Purkinje cell (primary cell): ENCODE measurements around the gene AGTPBP1. TPM values are rescaled to one million over a fixed set of nuclear protein-coding genes. Genes with fewer than 3 reads are reported as not detected.

Experiments used
- polyA plus RNA-seq: library from polyadenylated mRNA; unstranded; fragments of >200 nt; fragmentation: Nextera tagmentation; gene quantifications from 2 replicates; pipeline ENCODE4 v1.2.1, GENCODE V29; 2014

The AGTPBP1 gene, protein sequence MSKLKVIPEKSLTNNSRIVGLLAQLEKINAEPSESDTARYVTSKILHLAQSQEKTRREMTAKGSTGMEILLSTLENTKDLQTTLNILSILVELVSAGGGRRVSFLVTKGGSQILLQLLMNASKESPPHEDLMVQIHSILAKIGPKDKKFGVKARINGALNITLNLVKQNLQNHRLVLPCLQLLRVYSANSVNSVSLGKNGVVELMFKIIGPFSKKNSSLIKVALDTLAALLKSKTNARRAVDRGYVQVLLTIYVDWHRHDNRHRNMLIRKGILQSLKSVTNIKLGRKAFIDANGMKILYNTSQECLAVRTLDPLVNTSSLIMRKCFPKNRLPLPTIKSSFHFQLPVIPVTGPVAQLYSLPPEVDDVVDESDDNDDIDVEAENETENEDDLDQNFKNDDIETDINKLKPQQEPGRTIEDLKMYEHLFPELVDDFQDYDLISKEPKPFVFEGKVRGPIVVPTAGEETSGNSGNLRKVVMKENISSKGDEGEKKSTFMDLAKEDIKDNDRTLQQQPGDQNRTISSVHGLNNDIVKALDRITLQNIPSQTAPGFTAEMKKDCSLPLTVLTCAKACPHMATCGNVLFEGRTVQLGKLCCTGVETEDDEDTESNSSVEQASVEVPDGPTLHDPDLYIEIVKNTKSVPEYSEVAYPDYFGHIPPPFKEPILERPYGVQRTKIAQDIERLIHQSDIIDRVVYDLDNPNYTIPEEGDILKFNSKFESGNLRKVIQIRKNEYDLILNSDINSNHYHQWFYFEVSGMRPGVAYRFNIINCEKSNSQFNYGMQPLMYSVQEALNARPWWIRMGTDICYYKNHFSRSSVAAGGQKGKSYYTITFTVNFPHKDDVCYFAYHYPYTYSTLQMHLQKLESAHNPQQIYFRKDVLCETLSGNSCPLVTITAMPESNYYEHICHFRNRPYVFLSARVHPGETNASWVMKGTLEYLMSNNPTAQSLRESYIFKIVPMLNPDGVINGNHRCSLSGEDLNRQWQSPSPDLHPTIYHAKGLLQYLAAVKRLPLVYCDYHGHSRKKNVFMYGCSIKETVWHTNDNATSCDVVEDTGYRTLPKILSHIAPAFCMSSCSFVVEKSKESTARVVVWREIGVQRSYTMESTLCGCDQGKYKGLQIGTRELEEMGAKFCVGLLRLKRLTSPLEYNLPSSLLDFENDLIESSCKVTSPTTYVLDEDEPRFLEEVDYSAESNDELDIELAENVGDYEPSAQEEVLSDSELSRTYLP
- polyA plus RNA-seq: 27.8 and 30.7 TPM in 2 replicates

GRCh38 chr9:85741875-85742596 is at the start of gene AGTPBP1:
TSS of gene AGTPBP1 (minus strand) at chr9:85741954. CDS start at chr9:85712533, 29,421 bp downstream.

Other genes starting within 250 kb of the AGTPBP1 start
- gene NAA35, start 199.2 kb upstream of the AGTPBP1 start, polyA plus RNA-seq: 26.3 and 31.5 TPM in 2 replicates